ENCODE results near the gene VTCN1.

DNA sequence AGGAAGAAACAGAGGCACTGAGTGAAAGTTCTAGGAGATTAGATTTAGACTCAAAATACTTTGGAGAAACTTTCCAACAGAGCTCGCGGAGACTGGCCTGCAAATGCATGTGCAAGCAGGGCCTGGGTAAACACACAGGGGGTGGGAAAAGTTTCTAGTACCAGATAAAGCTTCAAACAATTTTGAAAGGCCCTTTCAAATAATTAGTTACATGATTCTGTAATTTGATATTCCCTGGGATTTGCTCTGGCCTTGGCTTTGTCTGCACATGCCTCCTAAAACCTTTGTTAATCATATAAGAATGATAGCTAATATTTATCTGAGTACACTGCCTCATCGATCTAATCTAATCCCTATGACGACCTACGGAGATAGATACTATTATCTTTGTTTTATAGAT, 31.3 kb downstream of the VTCN1 start:
- TF ChIP-seq POLR2A (IDR thresholded peaks at IDR 0.05; ENCODE audit: low read length) (no peak), GATA1 (IDR thresholded peaks at IDR 0.05; ENCODE audit: low read depth, low read length) (no peak)

Measured in erythroblast (primary cell).